CD1c-positive myeloid dendritic cell (primary cell): ENCODE results near the gene UHRF1.
"Not testable (repeated sequence)": the region's sequence is repeated elsewhere in the genome, so short reads cannot be mapped to it uniquely, and the experiment has no call there.

Source experiments
- DNase-seq: peaks from one replicate; pipeline ENCODE4 v3.0.0-alpha.2; 2016; ENCODE audit errors: extremely low spot score

UHRF1 gene

DNA sequence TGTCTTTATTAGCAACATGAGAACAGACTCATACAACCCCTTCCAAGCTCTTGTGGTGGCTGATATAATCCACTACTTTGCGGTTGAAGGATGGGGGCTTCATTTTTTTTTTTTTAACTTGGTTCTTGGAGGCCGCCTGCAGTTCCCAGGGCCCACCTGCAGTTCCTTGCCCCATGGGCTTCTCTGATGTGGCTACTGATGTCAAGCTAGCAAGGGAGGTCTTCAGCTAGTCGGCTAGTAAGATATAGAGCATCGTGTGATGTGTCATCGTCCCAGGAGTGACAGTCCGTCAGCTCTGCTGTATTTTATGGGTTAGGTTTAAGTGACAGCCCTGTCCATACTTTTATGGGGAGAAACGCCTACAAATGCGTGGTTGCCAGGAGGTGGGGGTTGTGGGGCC lies 26.1 kb downstream of the UHRF1 start:
- DNase-seq, result no peak

DNA sequence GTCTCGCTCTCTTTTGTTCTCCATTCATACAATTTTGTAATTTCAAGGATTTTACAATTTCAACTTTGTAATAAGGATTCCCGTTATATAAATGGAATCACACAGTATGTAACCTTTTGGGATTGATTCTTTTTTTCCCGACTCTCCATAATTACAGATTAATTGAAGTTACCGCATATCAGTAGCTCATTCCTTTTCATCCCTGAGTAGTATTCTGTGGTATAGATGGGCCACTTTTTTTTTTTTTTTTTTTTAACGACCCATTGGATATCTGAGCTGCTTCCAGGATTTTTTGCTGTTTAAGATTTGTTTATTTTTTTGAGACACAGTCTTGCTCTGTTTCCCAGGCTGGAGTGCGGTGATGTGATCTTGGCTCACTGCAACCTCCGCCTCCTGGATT lies 27.8 kb downstream of the UHRF1 start:
- no peak for DNase-seq

- DNase-seq, result not testable (repeated sequence)
Observed at GRCh38 chr19:4938461-4938860, 29.2 kb downstream of the UHRF1 start.

DNA sequence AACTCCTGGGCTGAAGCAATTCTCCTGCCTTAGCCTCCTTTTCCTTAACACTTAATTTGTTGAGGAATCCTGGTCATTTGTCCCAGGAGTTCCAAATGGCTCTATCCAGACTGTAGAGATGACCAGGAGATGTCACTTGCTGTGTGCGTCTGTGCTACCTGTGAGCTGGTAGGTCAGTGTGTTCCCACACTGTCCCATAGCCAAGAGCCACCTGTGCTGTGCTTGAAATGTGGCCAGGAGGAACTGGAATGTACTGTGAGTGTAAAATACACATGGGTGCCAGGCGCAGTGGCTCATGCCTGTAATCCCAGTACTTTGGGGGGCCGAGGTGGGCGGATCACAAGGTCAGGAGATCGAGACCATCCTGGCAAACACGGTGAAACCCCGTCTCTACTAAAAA lies 30.2 kb downstream of the UHRF1 start:
- no peak for DNase-seq

DNA sequence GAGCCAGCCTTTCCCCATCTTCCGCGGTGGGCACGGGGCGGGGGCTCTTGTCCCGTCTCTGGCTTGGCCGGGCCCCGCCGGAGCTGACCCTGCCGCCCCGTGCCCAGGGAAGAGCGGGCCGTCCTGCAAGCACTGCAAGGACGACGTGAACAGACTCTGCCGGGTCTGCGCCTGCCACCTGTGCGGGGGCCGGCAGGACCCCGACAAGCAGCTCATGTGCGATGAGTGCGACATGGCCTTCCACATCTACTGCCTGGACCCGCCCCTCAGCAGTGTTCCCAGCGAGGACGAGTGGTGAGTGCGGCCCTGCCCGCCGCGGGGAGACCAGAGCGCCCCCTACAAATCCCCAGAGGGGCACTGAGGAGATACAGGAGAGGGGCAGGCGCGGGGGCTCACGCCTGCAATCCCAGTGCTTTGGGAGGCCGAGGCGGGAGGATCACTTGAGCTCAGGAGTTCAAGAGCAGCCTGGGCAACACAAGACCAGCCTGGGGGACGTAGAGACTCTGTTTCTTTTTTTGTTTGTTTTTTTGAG lies 32.4 kb downstream of the UHRF1 start:
- not testable (repeated sequence) for DNase-seq

GRCh38 chr19:4950650-4951049 lies 41.3 kb downstream of the UHRF1 start:
- peak; percentile 31 for DNase-seq

DNA sequence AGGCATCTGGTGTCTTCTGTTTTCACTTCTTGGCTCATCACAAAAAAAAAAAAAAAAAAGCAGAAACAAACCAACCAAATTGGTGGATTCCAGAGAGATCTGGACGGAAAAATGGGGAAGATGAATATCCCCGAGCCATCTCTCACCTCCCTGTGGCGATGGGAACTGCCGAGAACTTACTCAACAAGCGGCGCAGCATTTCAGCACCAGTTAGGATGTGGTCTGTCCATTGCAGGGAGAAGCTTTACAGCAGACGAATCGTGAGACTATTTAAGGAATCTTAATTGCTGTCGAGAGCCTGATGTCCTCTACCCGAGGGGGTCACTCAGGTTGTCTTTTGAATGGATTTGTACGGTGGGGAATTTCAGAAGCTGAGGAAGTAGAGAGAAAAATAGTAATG lies 42.4 kb downstream of the UHRF1 start:
- DNase-seq, result peak; percentile 20

DNA sequence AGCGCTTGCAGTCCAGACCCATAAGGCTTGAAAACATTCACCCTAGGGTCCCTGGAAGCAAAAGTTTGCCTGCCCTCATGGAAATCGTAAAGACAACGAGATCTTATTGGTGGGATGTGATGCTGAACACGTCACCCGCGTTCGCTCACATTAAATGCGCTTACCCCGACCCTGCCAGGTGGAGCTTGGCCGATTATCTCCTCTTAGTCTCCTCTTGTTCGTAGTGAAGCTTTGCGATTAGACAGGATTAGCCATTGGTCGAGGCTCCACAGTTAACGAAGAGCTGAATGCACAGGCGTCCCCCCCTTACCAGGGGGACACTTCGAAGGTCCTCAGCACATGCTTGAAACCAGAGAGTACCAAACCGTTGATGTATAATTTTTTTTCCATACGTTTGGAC lies 43.6 kb downstream of the UHRF1 start:
- no peak for DNase-seq

- not testable (repeated sequence) for DNase-seq
Observed at GRCh38 chr19:4954320-4955149, 45.2 kb downstream of the UHRF1 start.

GRCh38 chr19:4955274-4955673 lies 46.0 kb downstream of the UHRF1 start:
- no peak for DNase-seq

- DNase-seq, result no peak
Observed at GRCh38 chr19:4957981-4958380, 48.7 kb downstream of the UHRF1 start.

- DNase-seq, result no peak
Observed at GRCh38 chr19:4962085-4962619, 52.9 kb downstream of the UHRF1 start.

- DNase-seq, result no peak
Observed at GRCh38 chr19:4965061-4965460, 55.8 kb downstream of the UHRF1 start.

GRCh38 chr19:4966591-4966990 lies 57.3 kb downstream of the UHRF1 start:
- no peak for DNase-seq

DNA sequence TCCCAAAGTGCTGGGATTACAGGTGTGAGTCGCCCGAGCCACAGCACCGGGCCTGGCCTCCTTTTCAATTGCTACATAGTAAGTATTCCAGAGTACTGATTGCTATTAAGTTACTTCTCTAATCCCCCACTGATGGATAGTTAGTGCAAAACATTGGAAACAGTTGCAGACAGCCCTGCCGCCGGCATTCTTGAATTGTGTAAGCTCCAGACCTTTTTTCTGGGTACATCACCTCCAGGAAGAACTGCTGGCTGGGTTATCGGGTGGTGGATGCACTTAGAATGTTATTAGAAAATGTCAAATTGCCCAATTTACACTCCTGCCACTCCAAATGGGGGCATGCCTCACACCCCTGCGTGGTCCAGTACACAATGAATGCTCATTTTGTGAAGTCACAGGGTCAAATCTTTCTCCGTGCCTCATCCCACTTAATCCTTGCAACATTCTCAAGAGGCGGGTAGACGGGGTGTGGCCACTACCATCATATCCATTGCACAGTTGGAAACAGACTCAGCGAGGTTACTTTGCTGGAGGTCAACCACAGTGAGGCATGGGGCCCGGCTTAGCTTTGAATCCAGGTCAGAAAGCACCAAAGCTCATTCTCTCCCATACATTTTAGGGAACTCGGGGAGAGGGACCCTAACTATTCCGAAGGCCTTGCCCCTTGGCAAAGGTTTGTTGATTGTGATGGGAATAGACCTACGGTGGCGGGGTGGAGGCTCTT lies 58.6 kb downstream of the UHRF1 start:
- DNase-seq, result peak; percentile 31

GRCh38 chr19:4968462-4969291 lies 59.4 kb downstream of the UHRF1 start, which contains the start of gene KDM4B:
KDM4B (plus strand) TSS chr19:4969113; CDS start chr19:5032891, 63,778 bp downstream.
- DNase-seq, result peak; percentile 100

GRCh38 chr19:4969292-4969771 lies 60.0 kb downstream of the UHRF1 start:
- DNase-seq, result no peak

GRCh38 chr19:4969772-4970531 lies 60.7 kb downstream of the UHRF1 start:
- DNase-seq, result peak; percentile 84

DNA sequence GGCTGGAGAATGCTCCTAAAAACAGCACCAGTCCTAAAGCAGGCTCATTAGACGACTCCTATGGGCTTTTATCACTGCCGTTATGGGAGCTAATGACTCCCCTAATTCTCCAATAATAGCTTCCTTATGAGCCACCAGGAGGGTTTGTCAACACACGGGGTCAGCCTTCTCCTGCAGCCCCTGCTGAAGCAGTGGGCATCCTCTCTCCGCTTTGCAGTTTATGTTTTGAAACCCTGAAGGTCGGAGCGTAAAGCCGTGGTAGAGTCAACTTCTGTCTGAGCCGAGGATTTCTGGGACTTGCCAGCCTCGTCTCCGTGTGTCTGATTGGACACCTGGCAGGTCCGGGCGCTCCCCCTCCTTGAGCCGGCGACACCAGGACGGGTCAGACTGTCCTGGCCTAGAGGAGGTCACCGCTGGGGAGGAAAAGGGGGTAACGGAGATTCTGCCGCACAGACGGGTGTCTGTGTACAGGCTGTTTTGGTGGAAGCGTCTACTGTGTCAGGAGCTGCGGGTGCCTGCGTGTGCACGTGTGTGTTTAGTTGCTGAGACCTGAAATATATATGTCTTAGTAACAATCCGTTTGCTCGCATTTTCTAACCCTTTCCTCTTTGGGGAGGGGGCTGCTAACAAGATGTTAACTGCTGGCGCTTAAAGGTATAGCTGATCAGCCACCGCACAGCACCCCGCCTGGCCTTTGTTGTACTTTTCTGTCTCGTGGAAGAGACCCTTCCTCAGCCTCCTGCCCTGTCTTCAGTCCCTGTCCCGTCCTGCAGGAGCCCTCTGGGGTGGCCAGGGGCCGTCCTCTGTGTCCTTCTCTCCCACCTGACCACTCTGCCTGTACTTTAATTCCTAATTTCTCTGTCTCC lies 61.5 kb downstream of the UHRF1 start:
- no peak for DNase-seq

DNA sequence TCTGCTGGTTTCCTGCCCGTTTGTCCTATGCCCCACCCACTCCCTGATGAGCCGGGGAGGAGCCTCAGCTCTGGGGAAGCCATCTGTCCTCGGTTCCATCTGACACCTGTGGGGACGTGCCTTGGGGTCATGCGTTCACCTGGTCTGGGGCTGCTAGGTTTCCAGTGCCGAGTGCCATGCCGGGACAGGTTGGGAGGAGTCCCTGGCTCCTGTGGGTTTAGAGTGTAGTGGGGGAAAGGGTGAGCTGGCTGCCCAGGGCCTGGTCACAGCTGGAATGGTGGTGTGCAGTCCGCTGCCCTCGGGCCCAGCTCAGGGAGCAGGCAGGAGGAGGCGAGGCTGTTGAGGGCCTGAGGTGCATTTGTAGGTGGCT lies 62.1 kb downstream of the UHRF1 start:
- DNase-seq, result no peak
